Prostate gland (tissue), 2 donors: ENCODE data around the gene TXNL4A.
"Not testable (repeated sequence)": the region's sequence is repeated elsewhere in the genome, so short reads cannot be mapped to it uniquely, and the experiment has no call there.

Experiments
- CTCF ChIP-seq, 4 experiments: fragments of 200-600 bp in 2 of 4; fragments of 450-650 bp in 2 of 4; sonication (generic) in 2 of 4; IDR thresholded peaks; 1 replicate in 3 of 4; 2 replicates in 1 of 4; pipeline ENCODE4 v1.5.1; 2016 to 2019; ENCODE audit warnings: antibody characterized with exemption in 4 of 4, mild to moderate bottlenecking in 2 of 4, moderate library complexity in 2 of 4
- POLR2A ChIP-seq: fragments of 450-650 bp; IDR thresholded peaks from one replicate; pipeline ENCODE4 v1.6.1; 2016; ENCODE audit warnings: antibody characterized with exemption, mild to moderate bottlenecking

GRCh38 chr18:79960161-79960801, 28.1 kb downstream of the TXNL4A start:
- not testable (repeated sequence) for TF ChIP-seq CTCF (IDR thresholded peaks at IDR 0.05); POLR2A
